CD4-positive, alpha-beta T cell (primary cell): ENCODE measurements around the gene TMEM40. TPM values are rescaled to one million over a fixed set of nuclear protein-coding genes. Genes with fewer than 3 reads are reported as not detected.
"Not testable (repeated sequence)": the region's sequence is repeated elsewhere in the genome, so short reads cannot be mapped to it uniquely, and the experiment has no call there.

Experiments used
- ATAC-seq: fragments of 200-7000 bp; cut with Tn5 transposase; one replicate; pipeline ENCODE4 v1.10.0; 2022; ENCODE audit warnings: mild to moderate bottlenecking; ENCODE audit not compliant: poor library complexity
- CTCF ChIA-PET: fragments of 350-600 bp; sonication (Branson Sonifier 250); formaldehyde crosslinking; loops from one replicate; lab custom pipeline; 2021; ENCODE audit warnings: antibody characterized with exemption, inconsistent platforms; lab: Charles Lee
- POLR2A ChIA-PET: fragments of 350-600 bp; sonication (Branson Sonifier 250); formaldehyde crosslinking; loops from one replicate; lab custom pipeline; 2021; ENCODE audit warnings: antibody characterized with exemption, inconsistent platforms; lab: Charles Lee
- DNase-seq, 14 experiments: peaks; one replicate each; pipeline ENCODE4 v3.0.0-alpha.2; 2013 to 2020; ENCODE audit warnings: mixed read lengths in 2 of 14
- H3K27ac ChIP-seq, 2 donors: one replicate each; pipeline versions ENCODE4 v1.5.1 to v1.7.0; 2013; ENCODE audit warnings: low read length in 2 of 2, low read depth in 1 of 2, mild to moderate bottlenecking in 1 of 2
- H3K27me3 ChIP-seq, 2 experiments: 1 replicate in 1 of 2; 2 replicates in 1 of 2; pipeline versions ENCODE4 v1.6.1 to v1.7.0; 2013; ENCODE audit warnings: low read length in 2 of 2, control low read depth in 1 of 2, mild to moderate bottlenecking in 1 of 2, moderate library complexity in 1 of 2; ENCODE audit not compliant: insufficient read depth in 2 of 2, control insufficient read depth in 1 of 2
- H3K36me3 ChIP-seq: one replicate; pipeline ENCODE4 v1.6.1; 2013; ENCODE audit warnings: low read length, control low read depth; ENCODE audit not compliant: insufficient read depth
- H3K4me1 ChIP-seq: one replicate; pipeline ENCODE4 v1.6.1; 2013; ENCODE audit warnings: low read length, control low read depth; ENCODE audit not compliant: insufficient read depth
- H3K4me3 ChIP-seq: one replicate; pipeline ENCODE4 v1.5.1; 2013; ENCODE audit warnings: mild to moderate bottlenecking, low read length, moderate library complexity
- H3K9me3 ChIP-seq, 2 experiments: 1 replicate in 1 of 2; 2 replicates in 1 of 2; pipeline versions ENCODE4 v1.6.1 to v1.7.0; 2013; ENCODE audit warnings: low read length in 2 of 2, mild to moderate bottlenecking in 2 of 2, control low read depth in 1 of 2, moderate library complexity in 1 of 2; ENCODE audit not compliant: control insufficient read depth in 1 of 2, insufficient read depth in 1 of 2
- H3K27ac Mint-ChIP-seq: one replicate; pipeline ENCODE4 v1.8.0; 2020; ENCODE audit warnings: mixed read lengths
- H3K27me3 Mint-ChIP-seq: one replicate; pipeline ENCODE4 v1.8.0; 2021; ENCODE audit warnings: mixed read lengths
- H3K36me3 Mint-ChIP-seq: one replicate; pipeline ENCODE4 v1.8.0; 2021; ENCODE audit warnings: low read depth, mixed read lengths
- H3K4me1 Mint-ChIP-seq: one replicate; pipeline ENCODE4 v1.8.0; 2021; ENCODE audit warnings: low read depth, mixed read lengths
- H3K4me3 Mint-ChIP-seq: one replicate; pipeline ENCODE4 v1.8.0; 2020; ENCODE audit warnings: mild to moderate bottlenecking, mixed read lengths
- H3K9me3 Mint-ChIP-seq: one replicate; pipeline ENCODE4 v1.8.0; 2020; ENCODE audit warnings: mixed read lengths
- intact Hi-C, 2 experiments: fragments of 100-400 bp; cut with DNase I in 1 of 2; cut with micrococcal nuclease in 1 of 2; formaldehyde crosslinking; loops; one replicate each; pipeline versions ENCODE4 v1.15.1 to v1.9.0; 2023 to 2025; cut with DNase I, micrococcal nuclease
- total RNA-seq, 174 experiments: library from RNA in 2 of 174; stranded (reverse) in 2 of 174; gene quantifications; one replicate each; pipeline ENCODE4 v1.2.3 and lab custom pipeline; 2021 to 2026
- TF ChIP-seq, protein P1 (sequence below): fragments of 200-600 bp; IDR thresholded peaks from one replicate; pipeline ENCODE4 v1.8.0; 2022; ENCODE audit warnings: antibody characterized with exemption, mild to moderate bottlenecking

Gene TMEM40
- total RNA-seq, 2 experiments from 2014 or later: not detected

DNA sequence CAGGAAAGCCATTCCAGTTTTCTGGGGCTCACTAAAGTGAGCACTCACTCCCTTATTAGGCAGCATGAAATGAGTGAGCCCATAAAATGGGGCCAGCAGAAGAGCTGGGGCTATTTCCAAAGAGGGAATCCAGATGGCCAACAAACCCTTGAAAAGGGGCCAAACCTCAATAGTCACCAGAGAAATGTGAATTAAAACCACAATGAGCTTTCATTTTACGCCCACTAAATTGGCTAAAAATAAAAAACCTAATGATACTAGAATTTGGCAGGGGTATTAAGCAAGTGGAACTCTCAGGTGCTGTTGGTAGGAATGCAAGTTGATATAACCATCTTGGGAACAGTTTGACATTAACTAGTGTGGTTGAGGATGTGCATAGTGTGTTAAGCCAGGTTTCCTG is 53.1 kb downstream of the TMEM40 start:
- POLR2A ChIA-PET: no interaction called here

DNA sequence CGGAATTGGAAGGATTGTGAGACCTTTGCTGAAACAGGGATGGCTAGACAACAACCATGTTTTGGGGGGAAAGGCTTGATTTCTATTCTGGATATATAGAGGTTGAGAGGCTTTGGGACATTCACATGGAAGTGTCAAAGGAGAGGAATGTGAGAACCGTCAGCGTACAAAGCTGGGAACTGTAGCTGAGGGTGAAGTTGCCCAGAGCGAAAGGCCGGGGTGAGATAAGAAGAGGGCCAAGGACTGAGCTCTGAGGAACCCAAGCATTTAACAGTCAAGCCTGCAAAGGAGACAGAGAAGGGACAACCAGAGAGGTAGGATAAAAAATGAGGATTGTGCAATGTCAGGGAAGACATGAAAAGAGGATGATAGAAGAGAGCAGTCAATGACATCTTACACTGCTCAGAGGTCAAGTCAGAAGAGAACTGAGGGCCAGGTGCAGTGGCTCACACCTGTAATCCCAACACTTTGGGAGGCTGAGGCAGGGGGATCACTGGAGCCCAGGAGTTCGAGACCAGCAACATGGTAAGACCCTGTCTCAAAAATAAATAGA is 53.6 kb downstream of the TMEM40 start:
- H3K4me1 Mint-ChIP-seq: no peaks in the 10 kb centered on the region
- H3K27me3 Mint-ChIP-seq: no peaks in the 10 kb centered on the region
- Histone ChIP-seq H3K36me3 (no peaks in the 10 kb centered on the region), H3K4me1 (no peaks in the 10 kb centered on the region), H3K9me3 (no peaks in the 10 kb centered on the region), H3K4me3 (no peak overlapping the region), H3K27ac (no peak overlapping the region), H3K27me3 (no peaks in the 10 kb centered on the region)
- no peak for DNase-seq
- ATAC-seq: no peak
- TF ChIP-seq, protein P1, sequence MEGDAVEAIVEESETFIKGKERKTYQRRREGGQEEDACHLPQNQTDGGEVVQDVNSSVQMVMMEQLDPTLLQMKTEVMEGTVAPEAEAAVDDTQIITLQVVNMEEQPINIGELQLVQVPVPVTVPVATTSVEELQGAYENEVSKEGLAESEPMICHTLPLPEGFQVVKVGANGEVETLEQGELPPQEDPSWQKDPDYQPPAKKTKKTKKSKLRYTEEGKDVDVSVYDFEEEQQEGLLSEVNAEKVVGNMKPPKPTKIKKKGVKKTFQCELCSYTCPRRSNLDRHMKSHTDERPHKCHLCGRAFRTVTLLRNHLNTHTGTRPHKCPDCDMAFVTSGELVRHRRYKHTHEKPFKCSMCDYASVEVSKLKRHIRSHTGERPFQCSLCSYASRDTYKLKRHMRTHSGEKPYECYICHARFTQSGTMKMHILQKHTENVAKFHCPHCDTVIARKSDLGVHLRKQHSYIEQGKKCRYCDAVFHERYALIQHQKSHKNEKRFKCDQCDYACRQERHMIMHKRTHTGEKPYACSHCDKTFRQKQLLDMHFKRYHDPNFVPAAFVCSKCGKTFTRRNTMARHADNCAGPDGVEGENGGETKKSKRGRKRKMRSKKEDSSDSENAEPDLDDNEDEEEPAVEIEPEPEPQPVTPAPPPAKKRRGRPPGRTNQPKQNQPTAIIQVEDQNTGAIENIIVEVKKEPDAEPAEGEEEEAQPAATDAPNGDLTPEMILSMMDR: no peak
- POLR2A ChIA-PET: no interaction called here
- intact Hi-C loops: loop anchor here (5.0 kb wide), 1 partner anchor 187 kb away; no protein-coding TSS in a partner anchor
- H3K27ac Mint-ChIP-seq: no peak overlapping the region
- H3K4me3 Mint-ChIP-seq: no peak overlapping the region
- CTCF ChIA-PET: no interaction called here
- no peaks in the 10 kb centered on the region for H3K36me3 Mint-ChIP-seq
- H3K9me3 Mint-ChIP-seq: no peaks in the 10 kb centered on the region

More for the DNA sequence above, 53.1 kb downstream of the TMEM40 start:
- DNase-seq (no peak), ATAC-seq (no peak)
- no peak overlapping the region for H3K27ac Mint-ChIP-seq
- CTCF ChIA-PET: interaction anchor here (1.0 kb wide), 1 partner anchor 11 kb away, joined by 3 read pairs; no protein-coding TSS in a partner anchor
- H3K4me1 ChIP-seq: no peaks in the 10 kb centered on the region
- H3K4me1 Mint-ChIP-seq: no peaks in the 10 kb centered on the region
- no peak overlapping the region for H3K4me3 ChIP-seq
- no peaks in the 10 kb centered on the region for H3K27me3 ChIP-seq
- intact Hi-C loops: loop anchor here (1.0 to 5.0 kb wide), 3 partner anchors 14 to 186 kb away; partner anchors contain the start of gene RAF1 (in 1 of the 2)
- no peaks in the 10 kb centered on the region for H3K9me3 Mint-ChIP-seq
- no peak overlapping the region for H3K27ac ChIP-seq
- no peak overlapping the region for H3K4me3 Mint-ChIP-seq
- no peaks in the 10 kb centered on the region for H3K36me3 ChIP-seq
- H3K27me3 Mint-ChIP-seq: no peaks in the 10 kb centered on the region
- TF ChIP-seq, protein P1: no peak
- no peaks in the 10 kb centered on the region for H3K9me3 ChIP-seq
- no peaks in the 10 kb centered on the region for H3K36me3 Mint-ChIP-seq

DNA sequence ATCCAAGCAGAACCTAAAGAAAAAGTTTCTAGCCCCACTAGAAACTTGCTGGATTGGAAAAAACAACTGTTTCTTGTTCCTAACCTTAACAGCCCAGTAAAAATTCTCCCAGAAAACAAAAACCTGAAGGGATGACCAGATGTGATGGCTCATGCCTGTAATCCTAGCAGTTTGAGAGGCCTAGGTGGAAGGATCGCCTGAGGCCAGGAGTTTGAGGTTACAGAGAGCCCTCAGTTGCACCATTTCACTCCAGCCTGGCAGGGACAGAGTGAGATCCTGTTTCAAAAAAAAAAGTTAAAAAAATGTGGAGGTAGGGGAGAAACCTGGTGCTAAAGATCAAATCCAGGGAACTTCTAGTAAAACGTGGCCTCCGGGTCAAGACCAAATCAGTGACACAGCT is 56.6 kb downstream of the TMEM40 start:
- intact Hi-C loops: no loop called here
- Histone ChIP-seq H3K4me1 (no peaks in the 10 kb centered on the region), H3K27me3 (no peaks in the 10 kb centered on the region), H3K4me3 (no peak overlapping the region), H3K9me3 (no peaks in the 10 kb centered on the region), H3K36me3 (no peaks in the 10 kb centered on the region), H3K27ac (no peak overlapping the region)
- ChIA-PET CTCF (no interaction called here), POLR2A (no interaction called here)
- ATAC-seq (no peak), DNase-seq (no peak)
- H3K27ac Mint-ChIP-seq: no peak overlapping the region
- H3K27me3 Mint-ChIP-seq: no peaks in the 10 kb centered on the region
- TF ChIP-seq, protein P1: no peak
- no peaks in the 10 kb centered on the region for H3K4me1 Mint-ChIP-seq
- no peak overlapping the region for H3K4me3 Mint-ChIP-seq
- H3K9me3 Mint-ChIP-seq: no peaks in the 10 kb centered on the region
- H3K36me3 Mint-ChIP-seq: no peaks in the 10 kb centered on the region

DNA sequence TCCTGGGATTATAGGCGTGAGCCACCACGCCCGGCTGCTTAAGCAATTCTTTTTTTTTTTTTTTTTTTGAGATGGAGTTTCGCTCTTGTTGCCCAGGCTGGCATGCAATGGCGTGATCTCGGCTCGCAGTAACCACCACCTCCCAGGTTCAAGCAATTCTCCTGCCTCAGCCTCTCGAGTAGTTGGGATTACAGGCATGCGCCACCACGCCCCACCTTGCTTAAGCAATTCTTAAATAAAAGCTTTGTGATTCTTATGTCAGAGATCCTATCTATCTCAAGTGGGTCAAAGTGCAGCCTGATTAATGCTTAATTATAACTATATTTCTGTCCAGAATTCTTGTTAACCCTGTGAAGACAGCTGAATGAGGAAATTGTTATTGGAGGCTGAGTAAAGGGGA is 57.5 kb downstream of the TMEM40 start:
- intact Hi-C loops, ATAC-seq, H3K27ac ChIP-seq, H3K4me1 ChIP-seq, H3K9me3 ChIP-seq, H3K36me3 ChIP-seq, POLR2A ChIA-PET, H3K9me3 Mint-ChIP-seq, H3K4me3 ChIP-seq, H3K27ac Mint-ChIP-seq, H3K36me3 Mint-ChIP-seq, H3K4me1 Mint-ChIP-seq, H3K27me3 Mint-ChIP-seq, H3K4me3 Mint-ChIP-seq, DNase-seq, H3K27me3 ChIP-seq: not testable (repeated sequence)
- CTCF ChIA-PET: interaction anchor here (0.7 kb wide), 1 partner anchor 207 kb away, joined by 4 read pairs; no protein-coding TSS in a partner anchor
